Measurements from ENCODE around the gene MYO5C. TPM values are rescaled to one million over a fixed set of nuclear protein-coding genes. Genes with fewer than 3 reads are reported as not detected.

Gene MYO5C
- total RNA-seq, 2 experiments from 2014 or later: 1.6 to 4.1 TPM

DNA sequence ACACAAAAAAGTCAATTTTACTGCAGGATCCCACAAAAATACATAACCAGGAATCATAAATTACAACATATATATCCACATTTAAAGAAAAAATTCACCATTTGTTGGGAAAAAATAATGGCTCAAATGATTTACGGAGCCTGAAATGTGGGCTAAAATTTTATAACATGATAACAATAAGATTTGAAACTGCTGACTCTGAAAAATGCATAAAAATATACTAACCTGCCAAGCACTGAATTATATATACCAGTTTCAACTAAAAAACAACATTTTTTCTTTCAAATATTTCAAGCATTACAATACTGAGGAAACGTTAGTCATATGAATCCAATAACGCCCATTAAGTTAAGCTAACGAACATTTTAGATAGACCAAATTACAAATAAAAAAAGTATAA, 12.2 kb upstream of the MYO5C start:
- no peak overlapping the region for H2AFZ ChIP-seq (ENCODE audit: low read length)
- ChIA-PET CTCF (ENCODE audit: unreplicated experiment) (no interaction called here), POLR2A (interaction anchor here (0.7 to 1.4 kb wide), 2 partner anchors 17 to 67 kb away, joined by 3 to 4 read pairs; no protein-coding TSS in a partner anchor)
- intact Hi-C loops (cut with micrococcal nuclease; ENCODE audit: unreplicated experiment): no loop called here
- H3K4me3 ChIP-seq (ENCODE audit: low read depth, low read length, poor library complexity, severe bottlenecking): no peak overlapping the region
- peak overlapping the region; percentile 41; the same call in 1 of the 2 replicates for H3K4me2 ChIP-seq (ENCODE audit: low read length)
- no peak for DNase-seq (ENCODE audit: low spot score)
- BruUV-seq (replicated peaks): no TSS peak
- no peaks in the 10 kb centered on the region for H3K79me2 ChIP-seq (ENCODE audit: insufficient read depth, low read depth, low read length)
- TF ChIP-seq, protein P1, sequence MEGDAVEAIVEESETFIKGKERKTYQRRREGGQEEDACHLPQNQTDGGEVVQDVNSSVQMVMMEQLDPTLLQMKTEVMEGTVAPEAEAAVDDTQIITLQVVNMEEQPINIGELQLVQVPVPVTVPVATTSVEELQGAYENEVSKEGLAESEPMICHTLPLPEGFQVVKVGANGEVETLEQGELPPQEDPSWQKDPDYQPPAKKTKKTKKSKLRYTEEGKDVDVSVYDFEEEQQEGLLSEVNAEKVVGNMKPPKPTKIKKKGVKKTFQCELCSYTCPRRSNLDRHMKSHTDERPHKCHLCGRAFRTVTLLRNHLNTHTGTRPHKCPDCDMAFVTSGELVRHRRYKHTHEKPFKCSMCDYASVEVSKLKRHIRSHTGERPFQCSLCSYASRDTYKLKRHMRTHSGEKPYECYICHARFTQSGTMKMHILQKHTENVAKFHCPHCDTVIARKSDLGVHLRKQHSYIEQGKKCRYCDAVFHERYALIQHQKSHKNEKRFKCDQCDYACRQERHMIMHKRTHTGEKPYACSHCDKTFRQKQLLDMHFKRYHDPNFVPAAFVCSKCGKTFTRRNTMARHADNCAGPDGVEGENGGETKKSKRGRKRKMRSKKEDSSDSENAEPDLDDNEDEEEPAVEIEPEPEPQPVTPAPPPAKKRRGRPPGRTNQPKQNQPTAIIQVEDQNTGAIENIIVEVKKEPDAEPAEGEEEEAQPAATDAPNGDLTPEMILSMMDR (conservative IDR thresholded peaks at IDR 0.05; ENCODE audit: low read length): no peak
- no peak for TF ChIP-seq EZH2phosphoT487 (IDR thresholded peaks at IDR 0.05; ENCODE audit: borderline replicate concordance, low read depth, low read length)
- peaks cover 22% of the 10 kb centered on the region for H3K4me1 ChIP-seq (ENCODE audit: insufficient read depth, low read length, poor library complexity, severe bottlenecking)
- peaks cover 6% of the 10 kb centered on the region; the same call in 1 of the 2 replicates for H3K36me3 ChIP-seq (ENCODE audit: insufficient read depth, low read length)
- H3K9me2 ChIP-seq (ENCODE audit: insufficient read depth, low read length): peaks cover 6% of the 10 kb centered on the region; the same call in 1 of the 2 replicates
- no peaks in the 10 kb centered on the region for H4K20me1 ChIP-seq (ENCODE audit: insufficient read depth, low read length)
- no peaks in the 10 kb centered on the region for H3K9me3 ChIP-seq (ENCODE audit: low read length)
- H3K27ac ChIP-seq (ENCODE audit: low read depth, low read length, poor library complexity, severe bottlenecking): no peak overlapping the region

- Histone ChIP-seq H3K4me2 (ENCODE audit: low read length) (no peak overlapping the region), H4K20me1 (ENCODE audit: insufficient read depth, low read length) (no peaks in the 10 kb centered on the region), H3K4me3 (ENCODE audit: low read depth, low read length, poor library complexity, severe bottlenecking) (no peak overlapping the region), H3K4me1 (ENCODE audit: insufficient read depth, low read length, poor library complexity, severe bottlenecking) (peaks cover 22% of the 10 kb centered on the region), H3K36me3 (ENCODE audit: insufficient read depth, low read length) (0 out of 2 replicates have a peak, but pooled peaks cover 3% of the 10 kb centered on the region), H2AFZ (ENCODE audit: low read length) (no peak overlapping the region), H3K9me2 (ENCODE audit: insufficient read depth, low read length) (peaks cover 6% of the 10 kb centered on the region; the same call in 1 of the 2 replicates), H3K27ac (ENCODE audit: low read depth, low read length, poor library complexity, severe bottlenecking) (no peak overlapping the region), H3K79me2 (ENCODE audit: insufficient read depth, low read depth, low read length) (no peaks in the 10 kb centered on the region), H3K9me3 (ENCODE audit: low read length) (no peaks in the 10 kb centered on the region)
- intact Hi-C loops (cut with micrococcal nuclease; ENCODE audit: unreplicated experiment): no loop called here
- no peak for DNase-seq (ENCODE audit: low spot score)
- BruUV-seq (replicated peaks): no TSS peak
- POLR2A ChIA-PET: no interaction called here
- CTCF ChIA-PET (ENCODE audit: unreplicated experiment): no interaction called here
- TF ChIP-seq, protein P1 (conservative IDR thresholded peaks at IDR 0.05; ENCODE audit: low read length): no peak
- TF ChIP-seq EZH2phosphoT487 (IDR thresholded peaks at IDR 0.05; ENCODE audit: borderline replicate concordance, low read depth, low read length): no peak
These were observed 10.7 kb upstream of the MYO5C start for GRCh38 chr15:52306270-52306669.

DNA sequence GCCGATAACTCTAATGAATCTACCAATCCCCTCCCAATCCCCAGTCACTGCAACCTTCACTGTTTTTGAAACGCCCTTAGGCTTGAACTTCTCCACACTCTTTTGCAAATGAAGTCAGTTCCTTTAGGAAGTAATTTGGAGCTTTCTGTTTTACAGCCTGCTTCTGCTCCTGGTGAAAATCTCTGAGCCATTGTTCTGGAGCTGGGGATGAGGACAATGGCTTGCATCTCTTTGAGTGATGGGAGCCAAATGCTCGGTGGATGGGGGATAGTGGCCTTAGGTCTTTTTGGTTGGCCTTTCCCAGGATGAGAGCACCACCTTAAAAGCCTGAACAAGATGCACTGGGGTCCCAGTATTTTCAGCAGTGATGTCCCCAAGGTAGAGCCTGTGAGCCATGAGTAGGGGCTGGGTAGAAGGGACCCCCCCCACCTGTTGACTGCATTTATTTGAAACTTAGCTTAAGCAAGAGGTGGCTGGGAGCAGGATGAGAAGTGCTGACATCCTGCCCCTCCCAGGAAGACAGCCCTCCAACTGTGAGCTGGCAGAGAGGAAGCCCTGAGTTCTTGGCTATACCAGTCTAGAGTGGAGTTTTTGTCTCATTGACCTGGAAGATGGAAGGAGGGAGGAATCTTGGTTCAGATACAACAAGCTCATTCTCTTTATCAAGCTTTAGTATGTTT, 7.6 kb upstream of the MYO5C start:
- Histone ChIP-seq H4K20me1 (ENCODE audit: insufficient read depth, low read length) (no peaks in the 10 kb centered on the region), H2AFZ (ENCODE audit: low read length) (no peak overlapping the region), H3K79me2 (ENCODE audit: insufficient read depth, low read depth, low read length) (no peaks in the 10 kb centered on the region), H3K4me3 (ENCODE audit: low read depth, low read length, poor library complexity, severe bottlenecking) (no peak overlapping the region), H3K9me2 (ENCODE audit: insufficient read depth, low read length) (peaks cover 6% of the 10 kb centered on the region; the same call in 1 of the 2 replicates), H3K4me2 (ENCODE audit: low read length) (no peak overlapping the region), H3K4me1 (ENCODE audit: insufficient read depth, low read length, poor library complexity, severe bottlenecking) (peaks cover 7% of the 10 kb centered on the region), H3K9me3 (ENCODE audit: low read length) (no peaks in the 10 kb centered on the region), H3K27ac (ENCODE audit: low read depth, low read length, poor library complexity, severe bottlenecking) (no peak overlapping the region), H3K36me3 (ENCODE audit: insufficient read depth, low read length) (no peaks in the 10 kb centered on the region)
- no TSS peak for BruUV-seq (replicated peaks)
- DNase-seq (ENCODE audit: low spot score): no peak
- intact Hi-C loops (cut with micrococcal nuclease; ENCODE audit: unreplicated experiment): no loop called here
- ChIA-PET POLR2A (interaction anchor here (0.7 to 1.1 kb wide), 3 partner anchors 34 to 184 kb away, joined by 3 to 7 read pairs (median 4); no protein-coding TSS in a partner anchor), CTCF (ENCODE audit: unreplicated experiment) (interaction anchor here (0.6 to 0.9 kb wide), 2 partner anchors 49 to 256 kb away, joined by 3 to 5 read pairs; no protein-coding TSS in a partner anchor)
- TF ChIP-seq, protein P1 (conservative IDR thresholded peaks at IDR 0.05; ENCODE audit: low read length): no peak
- TF ChIP-seq EZH2phosphoT487 (IDR thresholded peaks at IDR 0.05; ENCODE audit: borderline replicate concordance, low read depth, low read length): no peak

Data from OCI-LY7 (cell line).